MCF 10A (cell line): ENCODE data around the gene CDC42EP5. TPM values are rescaled to one million over a fixed set of nuclear protein-coding genes. Genes with fewer than 3 reads are reported as not detected.
"Not testable (repeated sequence)": the region's sequence is repeated elsewhere in the genome, so short reads cannot be mapped to it uniquely, and the experiment has no call there.

Experiments
- BruUV-seq: library from RNA; stranded (reverse); fragments of 400-500 nt; replicated peaks from 2 replicates; lab custom pipeline; 2021; lab: Mats Ljungman, UMichigan
- CTCF ChIA-PET: fragments of 300-600 bp; sonication (Branson Sonifier 250); formaldehyde crosslinking; extraction: SDS; loops from one replicate; lab custom pipeline; 2021; ENCODE audit warnings: antibody characterized with exemption, inconsistent platforms; lab: Yijun Ruan, JAX
- POLR2A ChIA-PET: fragments of 300-600, 350-650 bp; sonication (Branson Sonifier 250); formaldehyde crosslinking; extraction: SDS; loops from one replicate; lab custom pipeline; 2020; ENCODE audit warnings: antibody characterized with exemption, inconsistent platforms; lab: Yijun Ruan, JAX
- DNase-seq: peaks from one replicate; pipeline ENCODE4 v3.0.0-alpha.2; 2018; ENCODE audit not compliant: unreplicated experiment
- H3K27ac Mint-ChIP-seq: one replicate; pipeline ENCODE4 v1.8.0; 2022; ENCODE audit warnings: mild to moderate bottlenecking, low read depth, mixed read lengths; ENCODE audit not compliant: unreplicated experiment
- H3K27me3 Mint-ChIP-seq: one replicate; pipeline ENCODE4 v1.8.0; 2022; ENCODE audit warnings: mixed read lengths; ENCODE audit not compliant: insufficient read depth, unreplicated experiment
- H3K36me3 Mint-ChIP-seq: one replicate; pipeline ENCODE4 v1.8.0; 2022; ENCODE audit warnings: mild to moderate bottlenecking, moderate library complexity, mixed read lengths; ENCODE audit not compliant: insufficient read depth, unreplicated experiment
- H3K4me1 Mint-ChIP-seq: one replicate; pipeline ENCODE4 v1.8.0; 2022; ENCODE audit warnings: mixed read lengths; ENCODE audit not compliant: insufficient read depth, unreplicated experiment
- H3K4me3 Mint-ChIP-seq: one replicate; pipeline ENCODE4 v1.8.0; 2022; ENCODE audit warnings: mild to moderate bottlenecking, moderate library complexity, mixed read lengths; ENCODE audit not compliant: unreplicated experiment
- H3K9me3 Mint-ChIP-seq: one replicate; pipeline ENCODE4 v1.8.0; 2022; ENCODE audit warnings: mixed read lengths; ENCODE audit not compliant: unreplicated experiment
- CTCF ChIP-seq: fragments of 200-600 bp; IDR thresholded peaks from one replicate; pipeline ENCODE4 v1.8.0; 2022; ENCODE audit warnings: antibody characterized with exemption, mild to moderate bottlenecking; ENCODE audit not compliant: unreplicated experiment
- intact Hi-C: fragments of 100-400 bp; cut with micrococcal nuclease; formaldehyde crosslinking; loops from 2 replicates; pipeline ENCODE4 v1.14.1; 2022
- total RNA-seq: library from RNA; stranded (reverse); gene quantifications from 2 replicates; pipeline ENCODE4 v1.2.3, GENCODE V29; 2022

Gene CDC42EP5
- total RNA-seq, 1 experiment from 2014 or later, result 3.0 TPM

- no peaks in the 10 kb centered on the region for H3K27me3 Mint-ChIP-seq
- CTCF ChIA-PET, result interaction anchor here (0.6 to 2.6 kb wide), 8 partner anchors 10 to 224 kb away, joined by 3 to 14 read pairs (median 3); partner anchors contain the start of gene LENG9
- TSS peak; percentile 36 for BruUV-seq
- peaks cover 65% of the 10 kb centered on the region for H3K36me3 Mint-ChIP-seq
- H3K4me3 Mint-ChIP-seq, result peak within 1 kb of the TSS; percentile 97
- H3K9me3 Mint-ChIP-seq, result no peaks in the 10 kb centered on the region
- TF ChIP-seq CTCF, result no peak
- H3K4me1 Mint-ChIP-seq, result peaks cover 28% of the 10 kb centered on the region
- H3K27ac Mint-ChIP-seq, result peak within 1 kb of the TSS; percentile 99
- intact Hi-C loops, result loop anchor here (1.0 kb wide), 1 partner anchor 14 kb away; the partner anchor contains the start of gene LENG9
- POLR2A ChIA-PET, result interaction anchor here (0.6 to 5.2 kb wide), 32 partner anchors 10 to 1194 kb away, joined by 3 to 157 read pairs (median 4); partner anchors contain the start of genes CDC42EP5, CNOT3, LENG1 and LENG9
- peak; percentile 97 for DNase-seq
These were observed 24.1 kb downstream of the CDC42EP5 start, which contains the start of gene LENG8 for GRCh38 chr19:54448774-54449700. Gene LENG8, plus strand, starts transcription at chr19:54449199. Its CDS starts 2,146 bp downstream, at chr19:54451345.

GRCh38 chr19:54448040-54448773 lies 24.9 kb downstream of the CDC42EP5 start:
- POLR2A ChIA-PET, result interaction anchor here (0.6 to 5.2 kb wide), 35 partner anchors 9 to 1195 kb away, joined by 3 to 157 read pairs (median 4); partner anchors contain the start of genes CDC42EP5, CNOT3, LENG1 and LENG9
- H3K36me3 Mint-ChIP-seq, result peaks cover 65% of the 10 kb centered on the region

GRCh38 chr19:54446349-54446748 lies 26.7 kb downstream of the CDC42EP5 start:
- H3K4me3 Mint-ChIP-seq, H3K27me3 Mint-ChIP-seq, BruUV-seq, H3K9me3 Mint-ChIP-seq, intact Hi-C loops, POLR2A ChIA-PET, DNase-seq: not testable (repeated sequence)
- Mint-ChIP-seq H3K36me3 (peaks cover 70% of the 10 kb centered on the region), H3K4me1 (peaks cover 21% of the 10 kb centered on the region), H3K27ac (peak overlapping the region; percentile 31)
- CTCF ChIA-PET, result interaction anchor here (0.6 to 1.5 kb wide), 3 partner anchors 16 to 1186 kb away, joined by 3 to 6 read pairs (median 3); no protein-coding TSS in a partner anchor

More at GRCh38 chr19:54448040-54448773, 24.9 kb downstream of the CDC42EP5 start:
- Mint-ChIP-seq H3K27ac (peak overlapping the region; percentile 99), H3K27me3 (no peaks in the 10 kb centered on the region), H3K4me1 (peaks cover 26% of the 10 kb centered on the region), H3K9me3 (no peaks in the 10 kb centered on the region), H3K4me3 (peak overlapping the region; percentile 97)
- TF ChIP-seq CTCF, result no peak
- CTCF ChIA-PET, result interaction anchor here (0.6 to 2.6 kb wide), 8 partner anchors 9 to 225 kb away, joined by 3 to 14 read pairs (median 3); partner anchors contain the start of gene LENG9
- intact Hi-C loops, result no loop called here
- DNase-seq, result peak; percentile 47
- TSS peak; percentile 66 for BruUV-seq

GRCh38 chr19:54444737-54445136 lies 28.4 kb downstream of the CDC42EP5 start:
- Mint-ChIP-seq H3K4me3 (no peak overlapping the region), H3K4me1 (peaks cover 6% of the 10 kb centered on the region), H3K27ac (no peak overlapping the region), H3K9me3 (no peaks in the 10 kb centered on the region), H3K27me3 (no peaks in the 10 kb centered on the region), H3K36me3 (peaks cover 66% of the 10 kb centered on the region)
- ChIA-PET POLR2A (no interaction called here), CTCF (interaction anchor here (1.5 kb wide), 1 partner anchor 53 kb away, joined by 6 read pairs; no protein-coding TSS in a partner anchor)
- DNase-seq, result no peak
- TF ChIP-seq CTCF, result no peak
- BruUV-seq, result no TSS peak
- intact Hi-C loops, result no loop called here
